ENCODE measurements around the gene TARP.
"Not testable (repeated sequence)": the region's sequence is repeated elsewhere in the genome, so short reads cannot be mapped to it uniquely, and the experiment has no call there.

The TARP gene

GRCh38 chr7:38262545-38262944 lies 10.9 kb downstream of the TARP start:
- Histone ChIP-seq H3K9me2 (replicated peaks; ENCODE audit: insufficient read depth) (no peaks in the 10 kb centered on the region), H3K27ac (no peak overlapping the region), H3K9me3 (ENCODE audit: low read depth) (no peaks in the 10 kb centered on the region), H3K4me3 (no peak overlapping the region), H3K4me1 (ENCODE audit: insufficient read depth) (no peaks in the 10 kb centered on the region), H3K36me3 (replicated peaks; ENCODE audit: insufficient read depth, low read depth) (no peaks in the 10 kb centered on the region), H3K79me2 (no peaks in the 10 kb centered on the region), H2AFZ (no peak overlapping the region), H3K27me3 (no peaks in the 10 kb centered on the region), H3K4me2 (no peak overlapping the region), H4K20me1 (ENCODE audit: insufficient read depth, poor library complexity, severe bottlenecking) (no peaks in the 10 kb centered on the region)
- 88% methylated on average over 5 of the region's 5 CpGs for WGBS (ENCODE audit: low lambda C conversion rate, missing lambda C conversion rate)
- no peak for DNase-seq (ENCODE audit: low spot score)
- no peak for TF ChIP-seq CTCF (IDR thresholded peaks at IDR 0.05; ENCODE audit: poor library complexity)
- no peak for TF ChIP-seq EZH2phosphoT487 (IDR thresholded peaks at IDR 0.05; ENCODE audit: low read depth, severe bottlenecking, unreplicated experiment)
- no peak for TF ChIP-seq EZH2 (IDR thresholded peaks at IDR 0.05; ENCODE audit: borderline replicate concordance)

DNA sequence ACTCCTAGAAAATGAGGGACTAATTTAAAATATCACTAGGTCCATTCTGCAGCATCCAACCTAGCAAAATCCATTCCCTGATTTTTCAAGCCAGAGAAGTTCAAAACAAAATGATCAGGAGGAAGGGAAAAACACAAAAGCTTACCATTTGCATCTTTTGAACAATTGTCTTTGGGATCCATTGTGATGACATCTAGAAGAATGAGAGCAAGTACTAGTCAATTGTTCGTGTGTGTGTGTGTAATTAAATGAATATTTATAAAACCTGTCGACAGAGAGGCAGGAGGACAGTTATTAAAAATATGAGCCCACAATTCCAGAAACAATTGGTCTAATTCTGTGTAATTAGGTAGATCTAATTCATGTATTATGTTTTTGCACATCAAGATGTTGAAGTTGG lies 11.4 kb downstream of the TARP start:
- H4K20me1 ChIP-seq (ENCODE audit: insufficient read depth, poor library complexity, severe bottlenecking); DNase-seq (ENCODE audit: low spot score); H3K4me2 ChIP-seq; H3K9me2 ChIP-seq (replicated peaks; ENCODE audit: insufficient read depth); H3K9me3 ChIP-seq (ENCODE audit: low read depth); H2AFZ ChIP-seq; H3K4me3 ChIP-seq; H3K27me3 ChIP-seq; H3K4me1 ChIP-seq (ENCODE audit: insufficient read depth); H3K27ac ChIP-seq; H3K79me2 ChIP-seq; H3K36me3 ChIP-seq (replicated peaks; ENCODE audit: insufficient read depth, low read depth): not testable (repeated sequence)
- WGBS (ENCODE audit: low lambda C conversion rate, missing lambda C conversion rate) = 81% methylated on average over 2 of the region's 2 CpGs

DNA sequence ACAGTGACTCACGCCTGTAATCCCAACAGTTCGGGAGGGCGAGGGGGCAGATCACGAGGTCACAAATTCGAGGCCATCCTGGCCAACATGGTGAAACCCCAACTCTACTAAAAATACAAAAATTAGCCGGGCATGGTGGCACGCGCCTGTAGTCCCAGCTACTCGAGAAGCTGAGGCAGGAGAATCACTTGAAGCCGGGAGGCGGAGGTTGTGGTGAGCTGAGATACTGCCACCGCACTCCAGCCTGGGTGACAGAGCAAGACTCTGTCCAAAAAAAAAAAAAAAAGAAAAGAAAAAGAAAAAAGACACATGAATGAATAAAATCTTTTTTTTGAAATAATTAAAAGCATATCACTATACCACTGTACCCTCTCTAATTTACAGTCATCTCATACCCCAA lies 11.8 kb downstream of the TARP start:
- WGBS (ENCODE audit: low lambda C conversion rate, missing lambda C conversion rate) = 90% methylated on average over 12 of the region's 12 CpGs

DNA sequence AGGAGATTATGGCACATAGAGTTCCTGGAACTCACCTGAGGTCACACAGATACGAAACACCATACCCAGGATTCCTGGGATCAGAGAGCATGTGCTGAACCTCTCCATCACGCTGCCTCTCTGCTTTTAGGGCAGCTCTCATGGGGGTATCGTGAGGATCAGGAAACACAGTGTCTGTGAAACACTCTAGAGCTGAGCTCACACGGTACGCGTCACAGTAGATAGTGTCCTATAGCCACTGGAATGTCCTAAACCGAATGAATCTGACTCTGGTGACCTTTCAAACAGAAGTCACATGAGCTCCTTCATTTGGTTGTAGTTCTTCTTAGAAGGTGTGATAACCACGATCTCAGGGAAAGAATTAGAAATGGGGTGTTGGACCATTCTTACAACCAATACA lies 14.3 kb downstream of the TARP start:
- H3K4me1 ChIP-seq (ENCODE audit: insufficient read depth); H3K79me2 ChIP-seq: not testable (repeated sequence)
- 92% methylated on average over 8 of the region's 8 CpGs for WGBS (ENCODE audit: low lambda C conversion rate, missing lambda C conversion rate)

More for the DNA sequence above, 11.8 kb downstream of the TARP start:
- not testable (repeated sequence) for H3K79me2 ChIP-seq; H3K4me3 ChIP-seq; H3K4me1 ChIP-seq (ENCODE audit: insufficient read depth); H3K36me3 ChIP-seq (replicated peaks; ENCODE audit: insufficient read depth, low read depth); DNase-seq (ENCODE audit: low spot score); H3K9me3 ChIP-seq (ENCODE audit: low read depth); H2AFZ ChIP-seq; H3K9me2 ChIP-seq (replicated peaks; ENCODE audit: insufficient read depth); H3K4me2 ChIP-seq; H3K27ac ChIP-seq; H4K20me1 ChIP-seq (ENCODE audit: insufficient read depth, poor library complexity, severe bottlenecking); H3K27me3 ChIP-seq

DNA sequence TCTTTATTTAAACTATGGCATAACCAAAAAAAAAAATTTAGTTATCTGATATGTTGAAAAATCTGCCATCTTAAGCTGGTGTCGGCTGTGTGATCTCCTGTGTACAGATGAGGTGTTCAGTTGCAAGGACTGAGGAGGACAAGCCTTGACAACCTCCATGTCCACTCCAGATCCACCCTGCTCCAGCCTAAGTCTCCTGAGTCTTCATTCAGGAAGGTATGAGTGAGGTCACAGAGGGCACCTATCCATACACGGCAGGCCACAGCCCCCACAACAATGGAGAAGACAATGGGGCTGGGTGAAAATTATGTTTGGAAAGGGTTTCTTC lies 16.1 kb downstream of the TARP start:
- H3K4me1 ChIP-seq (ENCODE audit: insufficient read depth) = no peaks in the 10 kb centered on the region
- TF ChIP-seq EZH2 (IDR thresholded peaks at IDR 0.05; ENCODE audit: borderline replicate concordance) = no peak
- H2AFZ ChIP-seq = no peak overlapping the region
- H3K27ac ChIP-seq = no peak overlapping the region
- 90% methylated on average over 2 of the region's 2 CpGs for WGBS (ENCODE audit: low lambda C conversion rate, missing lambda C conversion rate)
- no peaks in the 10 kb centered on the region for H3K27me3 ChIP-seq
- H3K4me2 ChIP-seq = no peak overlapping the region
- no peaks in the 10 kb centered on the region for H4K20me1 ChIP-seq (ENCODE audit: insufficient read depth, poor library complexity, severe bottlenecking)
- H3K4me3 ChIP-seq = no peak overlapping the region
- H3K36me3 ChIP-seq (replicated peaks; ENCODE audit: insufficient read depth, low read depth) = no peaks in the 10 kb centered on the region
- no peaks in the 10 kb centered on the region for H3K9me3 ChIP-seq (ENCODE audit: low read depth)
- no peak for DNase-seq (ENCODE audit: low spot score)
- no peaks in the 10 kb centered on the region for H3K9me2 ChIP-seq (replicated peaks; ENCODE audit: insufficient read depth)
- no peaks in the 10 kb centered on the region for H3K79me2 ChIP-seq

More for the DNA sequence above, 14.3 kb downstream of the TARP start:
- H2AFZ ChIP-seq; DNase-seq (ENCODE audit: low spot score); H3K27me3 ChIP-seq; H3K4me2 ChIP-seq; H3K4me3 ChIP-seq; H4K20me1 ChIP-seq (ENCODE audit: insufficient read depth, poor library complexity, severe bottlenecking); H3K9me2 ChIP-seq (replicated peaks; ENCODE audit: insufficient read depth); H3K36me3 ChIP-seq (replicated peaks; ENCODE audit: insufficient read depth, low read depth); H3K27ac ChIP-seq; H3K9me3 ChIP-seq (ENCODE audit: low read depth): not testable (repeated sequence)

- not testable (repeated sequence) for H3K9me3 ChIP-seq (ENCODE audit: low read depth); H3K27me3 ChIP-seq; H3K4me3 ChIP-seq; H2AFZ ChIP-seq; H3K36me3 ChIP-seq (replicated peaks; ENCODE audit: insufficient read depth, low read depth); H4K20me1 ChIP-seq (ENCODE audit: insufficient read depth, poor library complexity, severe bottlenecking); H3K9me2 ChIP-seq (replicated peaks; ENCODE audit: insufficient read depth); H3K4me2 ChIP-seq; H3K27ac ChIP-seq; H3K4me1 ChIP-seq (ENCODE audit: insufficient read depth); H3K79me2 ChIP-seq; DNase-seq (ENCODE audit: low spot score)
- WGBS (ENCODE audit: low lambda C conversion rate, missing lambda C conversion rate) = 81% methylated on average over 3 of the region's 3 CpGs
These were observed 23.6 kb downstream of the TARP start for GRCh38 chr7:38249849-38250248.

Data from hepatocyte (in vitro differentiated cells).